Heart left ventricle (tissue), 16 donors: ENCODE results near the gene PKLR. TPM values are rescaled to one million over a fixed set of nuclear protein-coding genes. Genes with fewer than 3 reads are reported as not detected.

Source experiments
- ATAC-seq, 4 donors: fragments of 200-7000 bp; cut with Tn5 transposase; one replicate each; pipeline ENCODE4 v1.9.1; 2020 to 2022; ENCODE audit warnings: moderate library complexity in 4 of 4, mild to moderate bottlenecking in 3 of 4, moderate number of reproducible peaks in 1 of 4
- DNase-seq, 5 donors: peaks; one replicate each; pipeline ENCODE4 v3.0.0-alpha.2; 2020
- H3K27ac ChIP-seq, 12 donors: fragments of 200-600 bp; sonication (generic) in 4 of 12; one replicate each; pipeline versions ENCODE4 v1.5.0 to v1.8.0; 2016 to 2022; ENCODE audit warnings: mild to moderate bottlenecking in 2 of 12
- H3K27me3 ChIP-seq, 9 donors: fragments of 200-600 bp; sonication (generic) in 2 of 9; one replicate each; pipeline versions ENCODE4 v1.5.1 to v1.8.0; 2016 to 2022; ENCODE audit warnings: mild to moderate bottlenecking in 3 of 9
- H3K36me3 ChIP-seq, 9 donors: fragments of 200-600 bp; sonication (generic) in 2 of 9; one replicate each; pipeline versions ENCODE4 v1.5.0 to v1.8.0; 2018 to 2022; ENCODE audit warnings: mild to moderate bottlenecking in 2 of 9
- H3K4me1 ChIP-seq, 12 donors: fragments of 200-600 bp; sonication (generic) in 4 of 12; one replicate each; pipeline versions ENCODE4 v1.5.0 to v1.8.0; 2016 to 2022; ENCODE audit warnings: mild to moderate bottlenecking in 3 of 12
- H3K4me3 ChIP-seq, 12 donors: fragments of 200-600 bp; sonication (generic) in 4 of 12; one replicate each; pipeline versions ENCODE4 v1.5.0 to v1.8.0; 2017 to 2022; ENCODE audit warnings: mild to moderate bottlenecking in 9 of 12, moderate library complexity in 4 of 12
- H3K9me3 ChIP-seq, 12 donors: fragments of 200-600 bp; sonication (generic) in 4 of 12; one replicate each; pipeline versions ENCODE4 v1.5.0 to v1.8.0; 2016 to 2022; ENCODE audit warnings: mild to moderate bottlenecking in 1 of 12
- CTCF ChIP-seq, 12 donors: fragments of 200-600 bp; sonication (generic) in 4 of 12; IDR thresholded peaks; one replicate each; pipeline versions ENCODE4 v1.5.0 to v1.8.0; 2018 to 2022; ENCODE audit warnings: antibody characterized with exemption in 12 of 12, mild to moderate bottlenecking in 5 of 12
- POLR2A ChIP-seq, 2 donors: fragments of 450-650 bp; IDR thresholded peaks; one replicate each; pipeline ENCODE4 v1.6.1; 2017; ENCODE audit warnings: antibody characterized with exemption in 2 of 2, mild to moderate bottlenecking in 2 of 2, moderate library complexity in 2 of 2
- WGBS, 4 donors: extraction: QIAGEN DNeasy Blood & Tissue Kit in 2 of 4; methylation state at CpG; one replicate each; pipeline versions ENCODE4 v1.1.5 to v1.1.7; 2013 to 2018; 5-methylcytosine and 5-hydroxymethylcytosine counted together
- intact Hi-C, 10 donors: fragments of 100-400 bp; cut with DNase I; formaldehyde crosslinking; loops; one replicate each; pipeline versions ENCODE4 v1.11.1 to v1.14.2; 2022
- polyA plus RNA-seq, 2 donors: library from polyadenylated mRNA; stranded (reverse); fragments of 200-250 nt; gene quantifications; one replicate each; pipeline ENCODE4 v1.2.3, GENCODE V29; 2013
- total RNA-seq, 9 donors: library from RNA; depleted of rRNA in 2 of 9; stranded (reverse); fragments of >200 nt in 2 of 9; fragmentation: NEBNext Ultra II Directional in 3 of 9; extraction: Animal tissue kit (Norgen Biotek cat#: 25700) in 3 of 9; gene quantifications; one replicate each; pipeline versions ENCODE4 v1.1.0 to v1.2.4, GENCODE V29; 2016 to 2023
- donor health status: ischemic (EF 13 %, LVEDD 7.1; RV severe dilation, severe dysfunction).
- donor health status: healthy with polysubstance abuse.
- donor health status: DM: no; HTN: yes; CAD: no.
- donor health status: DM: no; HTN: no; CAD: no.
- donor health status: ischemic (EF 25% LVEDD 6.9; RV normal size, moderate dysfunction).
- donor health status: ischemic (EF 25% LVEDD 5.7; RV mildly dilated, moderate dysfunction).
- donor health status: healthy.
- donor health status: DM: yes; HTN: yes; CAD: no.
- donor health status: ischemic (EF 35%, LVEDD 5.7; RV mildly dilated, moderate dysfunction).
- donor health status: nonischemic (EF 11% LVEDD 7.7; RV severe dilation, severe dysfunction).
- donor health status: DM: yes; HTN: yes; CAD: no.
- donor health status: PGD.
- donor health status: ischemic (EF 29% LVEDD 5.4; RV normal size, mild dysfunction).
- donor health status: nonischemic (EF 23%, LVEDD 6.1; RV moderate dilation, normal function).

The PKLR gene
- total and polyA plus RNA-seq, 11 donors, result 0.09 TPM; not detected in 10

GRCh38 chr1:155324037-155324716 lies 22.9 kb upstream of the PKLR start:
- intact Hi-C loops, result loop anchor here in 9 of 10 donors (1.0 to 10.0 kb wide), 9 partner anchors 47 to 268 kb away; partner anchors contain the start of genes HCN3 (in 6 of the 9), ASH1L (in 2 of the 9), CLK2 (in 1 of the 9) and MTX1 (in 1 of the 9)
- DNase-seq (peak; percentile 97 to 98 (median 97)), ATAC-seq (peak; percentile 85 to 91 (median 90))
- peak overlapping the region; percentile 92 to 99 (median 95) for H3K27ac ChIP-seq
- no peaks in the 10 kb centered on the region for H3K9me3 ChIP-seq
- peak overlapping the region; percentile 53 to 93 (median 80) for H3K4me3 ChIP-seq
- peaks cover 0 to 38% (median 27%) of the 10 kb centered on the region in 9 donors for H3K36me3 ChIP-seq
- WGBS, 4 donors, result 0% methylated on average over 30 to 44 of the region's 44 CpGs
- peaks cover 6 to 51% (median 31%) of the 10 kb centered on the region in 12 donors for H3K4me1 ChIP-seq
- no peaks in the 10 kb centered on the region for H3K27me3 ChIP-seq
- TF ChIP-seq CTCF (IDR thresholded peaks at IDR 0.05) (no peak), POLR2A (IDR thresholded peaks at IDR 0.05) (peak in 1 of 2 donors; percentile 90)

DNA sequence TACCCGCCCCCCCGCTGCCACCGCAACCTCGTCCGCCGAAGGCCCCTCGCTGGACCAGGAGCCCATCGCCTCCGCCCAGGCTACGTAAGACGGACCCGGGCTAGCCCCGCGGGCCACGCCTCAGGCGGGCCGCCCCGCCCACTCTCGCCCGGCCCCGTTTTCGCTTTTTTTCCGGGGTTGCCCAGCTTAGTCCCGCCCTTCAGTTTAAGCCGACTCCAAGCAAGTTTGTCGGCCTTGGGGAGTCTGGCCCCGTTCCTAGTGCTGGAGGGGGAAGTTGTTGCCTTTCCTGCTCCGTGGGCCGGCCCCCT lies 22.4 kb upstream of the PKLR start:
- H3K27ac ChIP-seq, result peak overlapping the region; percentile 92 to 99 (median 95)
- TF ChIP-seq CTCF (IDR thresholded peaks at IDR 0.05) (no peak), POLR2A (IDR thresholded peaks at IDR 0.05) (no peak)
- peaks cover 0 to 38% (median 26%) of the 10 kb centered on the region in 9 donors for H3K36me3 ChIP-seq
- H3K27me3 ChIP-seq, result no peaks in the 10 kb centered on the region
- ATAC-seq, result peak; percentile 67 to 76 (median 72)
- peaks cover 6 to 51% (median 31%) of the 10 kb centered on the region in 12 donors for H3K4me1 ChIP-seq
- DNase-seq, result peak; percentile 90 to 94 (median 92)
- 0 to 1% (median 0%) methylated on average over 13 to 29 of the region's 29 CpGs for WGBS, 4 donors
- no peaks in the 10 kb centered on the region for H3K9me3 ChIP-seq
- intact Hi-C loops, result loop anchor here (1.0 to 10.0 kb wide), 15 partner anchors 15 to 269 kb away; partner anchors contain the start of genes HCN3 (in 8 of the 10), FDPS (in 3 of the 10), ASH1L (in 2 of the 10) and CLK2 (in 1 of the 10)
- H3K4me3 ChIP-seq, result peak overlapping the region; percentile 49 to 93 (median 80)

DNA sequence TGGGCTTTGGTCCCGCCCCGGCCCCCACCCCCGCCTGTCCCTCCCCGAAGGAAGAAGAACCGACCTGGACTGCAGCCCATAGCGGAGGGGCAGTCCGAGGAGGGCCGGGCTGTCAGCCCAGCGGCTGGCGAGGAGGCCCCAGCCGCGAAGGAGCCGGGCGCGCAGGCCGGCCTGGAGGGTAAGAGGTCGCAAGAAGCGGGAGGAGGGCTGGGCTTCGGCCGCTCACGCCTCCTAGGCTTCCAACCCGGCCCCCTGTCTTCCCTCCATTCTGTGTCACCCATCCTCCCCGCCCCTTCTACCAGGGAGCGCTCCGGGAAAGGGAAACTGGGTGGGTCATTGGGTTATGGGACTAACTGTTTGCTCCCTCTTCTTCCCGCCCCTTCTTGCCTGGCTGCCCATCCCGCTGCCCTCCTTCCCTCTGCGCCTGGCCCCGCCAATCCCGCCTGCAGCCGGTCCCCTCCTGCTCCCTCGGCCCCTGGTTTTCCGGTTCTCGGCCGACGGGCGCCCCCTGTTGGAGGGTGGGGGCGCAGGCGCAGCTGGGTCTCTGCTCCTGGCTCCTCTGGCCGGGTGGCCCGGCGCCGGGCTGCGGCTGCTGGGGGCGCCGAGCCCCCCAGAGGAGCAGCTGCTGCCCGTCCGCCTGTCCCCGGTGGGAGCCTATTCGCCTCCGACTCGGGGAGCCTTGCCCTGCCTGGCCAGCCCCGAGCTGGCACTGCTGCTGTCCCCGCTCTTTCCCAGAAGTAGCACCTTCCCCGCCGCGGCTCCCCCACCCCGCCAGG lies 21.9 kb upstream of the PKLR start:
- 1% methylated on average over 33 to 58 of the region's 58 CpGs for WGBS, 4 donors
- DNase-seq (peak; percentile 90 to 95 (median 93)), ATAC-seq (peak; percentile 5 to 57 (median 46))
- Histone ChIP-seq H3K9me3 (no peaks in the 10 kb centered on the region), H3K4me1 (peaks cover 6 to 51% (median 31%) of the 10 kb centered on the region in 12 donors), H3K27ac (peak overlapping the region; percentile 92 to 99 (median 95)), H3K4me3 (peak overlapping the region; percentile 49 to 93 (median 80)), H3K36me3 (peaks cover 0 to 38% (median 26%) of the 10 kb centered on the region in 9 donors), H3K27me3 (no peaks in the 10 kb centered on the region)
- intact Hi-C loops, result loop anchor here (1.0 to 10.0 kb wide), 13 partner anchors 14 to 269 kb away; partner anchors contain the start of genes HCN3 (in 8 of the 10), FDPS (in 3 of the 10), ASH1L (in 2 of the 10) and MTX1 (in 1 of the 10)
- TF ChIP-seq POLR2A (IDR thresholded peaks at IDR 0.05) (peak in 1 of 2 donors; percentile 34), CTCF (IDR thresholded peaks at IDR 0.05) (peak; percentile 91 to 100 (median 96))
